ENCODE measurements around the gene OTOG. TPM values are rescaled to one million over a fixed set of nuclear protein-coding genes. Genes with fewer than 3 reads are reported as not detected.

OTOG gene
- total and polyA plus RNA-seq, 2 of the 8 experiments (the other 6 are each of a cell fraction or from before 2014, with no cell fraction given): 0.41 to 1.5 TPM

DNA sequence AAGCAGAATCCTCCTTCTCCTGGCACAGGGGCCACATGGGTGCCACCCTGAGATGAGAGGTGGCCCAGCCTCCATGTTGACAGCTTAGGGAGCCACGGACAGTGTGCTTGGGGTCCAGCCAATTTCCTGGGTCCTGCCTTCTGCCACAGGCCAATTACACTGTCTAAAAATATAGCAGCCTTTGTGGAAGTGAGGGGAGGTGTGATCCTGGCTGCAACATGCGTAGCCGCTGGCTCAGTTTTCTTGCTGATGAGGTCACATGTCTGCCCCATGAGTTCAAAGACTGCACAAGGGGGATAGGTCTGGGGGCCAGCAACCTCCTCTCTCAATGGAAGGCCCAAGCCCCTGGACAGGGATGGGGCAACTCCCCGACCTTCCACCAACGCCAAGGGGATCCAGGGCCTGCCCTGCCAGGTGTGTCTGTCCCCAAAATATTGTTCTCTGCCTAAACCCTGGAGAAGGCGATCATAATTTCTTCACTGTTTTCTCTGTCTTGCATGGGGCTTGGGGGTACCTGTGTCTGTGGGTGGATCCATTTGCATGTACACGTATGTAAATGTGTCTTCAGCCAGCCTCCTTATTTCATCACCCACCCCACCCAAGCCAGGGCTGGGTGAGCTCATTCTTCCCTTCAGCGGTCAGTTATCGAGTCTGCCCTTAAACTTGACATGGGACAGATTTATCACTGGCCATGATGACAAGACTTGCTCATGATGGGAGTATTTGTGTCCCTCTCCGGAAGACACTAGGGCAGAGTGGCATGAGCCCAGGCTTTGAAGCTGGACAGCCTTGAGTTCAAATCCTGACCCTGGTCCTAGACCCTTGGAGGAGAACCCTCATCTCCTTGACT, 59.4 kb downstream of the OTOG start:
- no peak overlapping the region for H2BK15ac ChIP-seq (ENCODE audit: low read length)
- H3K27ac ChIP-seq (ENCODE audit: low read depth, low read length): no peak overlapping the region
- H3K4me1 ChIP-seq (replicated peaks in 1 of 4; ENCODE audit: control insufficient read depth in 3 of 4, insufficient read depth in 4 of 4, low read length in 3 of 4): no peaks in the 10 kb centered on the region
- peaks cover 0 to 2% of the 10 kb centered on the region in 2 experiments for H4K20me1 ChIP-seq (replicated peaks in 1 of 2; ENCODE audit: control insufficient read depth in 1 of 2, insufficient read depth in 2 of 2, low read length in 2 of 2)
- H4K91ac ChIP-seq (replicated peaks; ENCODE audit: insufficient read length, low read length): no peak overlapping the region
- no peak overlapping the region for H2AK5ac ChIP-seq (ENCODE audit: low read depth, low read length)
- no peak overlapping the region for H3K4ac ChIP-seq (replicated peaks; ENCODE audit: insufficient read length, low read depth, low read length)
- H3K23ac ChIP-seq (ENCODE audit: insufficient read length): no peak overlapping the region
- no peak overlapping the region for H4K5ac ChIP-seq (ENCODE audit: insufficient read length, low read depth, low read length)
- CTCF ChIA-PET (ENCODE audit: partially characterized antibody): interaction anchor here (1.1 to 3.5 kb wide), 5 partner anchors 8 to 372 kb away, joined by 3 to 20 read pairs (median 6); no protein-coding TSS in a partner anchor
- H3K27me3 ChIP-seq (replicated peaks in 1 of 4; ENCODE audit: control insufficient read depth in 3 of 4, extremely low read depth in 1 of 4, insufficient read depth in 3 of 4, low read length in 3 of 4): peaks cover 0 to under 1% (median 0%) of the 10 kb centered on the region in 4 experiments; a peak in 2 of 7 replicates
- H4K8ac ChIP-seq (ENCODE audit: extremely low read depth, insufficient read depth, low read length): no peak overlapping the region
- H3K4me3 ChIP-seq (ENCODE audit: extremely low read depth in 1 of 4, insufficient read depth in 2 of 4, low read depth in 3 of 4, low read length in 4 of 4): no peak overlapping the region
- no peak overlapping the region for H3K9ac ChIP-seq (replicated peaks in 1 of 4; ENCODE audit: extremely low read depth in 1 of 4, low read depth in 3 of 4, low read length in 3 of 4)
- no peak overlapping the region for H3K56ac ChIP-seq (replicated peaks; ENCODE audit: insufficient read length, low read depth, low read length)
- POLR2A ChIA-PET (ENCODE audit: partially characterized antibody): no interaction called here
- no peak overlapping the region for H3K18ac ChIP-seq (ENCODE audit: extremely low read depth, low read length)
- WGBS, 2 experiments (ENCODE audit: extremely low coverage in 1 of 2, insufficient coverage in 1 of 2, insufficient read length in 1 of 2, insufficient replicate concordance in 2 of 2, low coverage in 1 of 2, low lambda C conversion rate in 2 of 2, missing lambda C conversion rate in 1 of 2): 80% methylated on average over 10 of the region's 10 CpGs; no CpG with 5 or more reads in 1 of the 2 experiments
- no peaks in the 10 kb centered on the region for H3K36me3 ChIP-seq (ENCODE audit: control insufficient read depth in 2 of 4, insufficient read depth in 4 of 4, low read length in 3 of 4)
- H3K4me2 ChIP-seq (ENCODE audit: insufficient read depth in 1 of 2, low read depth in 2 of 2, low read length in 2 of 2): no peak overlapping the region
- no peak overlapping the region for H2AFZ ChIP-seq (ENCODE audit: low read length)
- no peak overlapping the region for H2BK5ac ChIP-seq (ENCODE audit: low read depth, low read length)
- no peaks in the 10 kb centered on the region; the same call in 1 of the 2 replicates for H3K23me2 ChIP-seq (ENCODE audit: low read depth, low read length)
- no peak for TF ChIP-seq SIX5 (IDR thresholded peaks at IDR 0.05; ENCODE audit: low read depth, low read length)
- no peak for TF ChIP-seq BACH1 (IDR thresholded peaks at IDR 0.05; ENCODE audit: low read length)
- no peak for TF ChIP-seq GABPA (IDR thresholded peaks at IDR 0.05; ENCODE audit: borderline replicate concordance, insufficient read depth, low read length)
- no peak for TF ChIP-seq SIN3A (conservative IDR thresholded peaks at IDR 0.05 in 1 of 2, IDR thresholded peaks at IDR 0.05 in 1 of 2; ENCODE audit: low read depth in 1 of 2, low read length in 2 of 2)
- TF ChIP-seq CBX8 (IDR thresholded peaks at IDR 0.05; ENCODE audit: borderline replicate concordance, low read depth, low read length): no peak
- no peak for TF ChIP-seq NANOG (IDR thresholded peaks at IDR 0.05; ENCODE audit: insufficient read depth, low read depth, low read length, poor library complexity, severe bottlenecking)
- no peak overlapping the region for H2BK20ac ChIP-seq (ENCODE audit: low read length)
- no peak overlapping the region for H2BK12ac ChIP-seq (ENCODE audit: low read depth, low read length)
- no peak overlapping the region for H3K14ac ChIP-seq (ENCODE audit: insufficient read length)
- no peaks in the 10 kb centered on the region for H3K9me3 ChIP-seq (ENCODE audit: insufficient read depth in 2 of 2, low read depth in 1 of 2, low read length in 1 of 2)
- H3K79me1 ChIP-seq (ENCODE audit: low read depth, low read length): no peaks in the 10 kb centered on the region
- DNase-seq (ENCODE audit: low read depth in 1 of 2, low spot score in 2 of 2) (no peak), FAIRE-seq (no peak)
- no peaks in the 10 kb centered on the region for H3K79me2 ChIP-seq (ENCODE audit: control insufficient read depth in 1 of 2, insufficient read depth in 2 of 2, low read length in 2 of 2)
- no peak overlapping the region for H2BK120ac ChIP-seq (replicated peaks; ENCODE audit: low read depth, low read length)
